HG03039 (cell line): ENCODE results near the gene RERE.
"Not testable (repeated sequence)": the region's sequence is repeated elsewhere in the genome, so short reads cannot be mapped to it uniquely, and the experiment has no call there.

Source experiments
- ATAC-seq: cut with Tn5 transposase; IDR thresholded peaks from one replicate; pipeline ENCODE4 v1.9.1; 2021; ENCODE audit warnings: mild to moderate bottlenecking, moderate library complexity; ENCODE audit not compliant: unreplicated experiment

Gene RERE

GRCh38 chr1:8525216-8525557, 292.3 kb downstream of the RERE start:
- ATAC-seq, result no peak

- no peak for ATAC-seq
Observed at GRCh38 chr1:8524627-8525157, 292.7 kb downstream of the RERE start.

- ATAC-seq, result no peak
Observed at GRCh38 chr1:8523666-8524206, 293.7 kb downstream of the RERE start.

- no peak for ATAC-seq
Observed at GRCh38 chr1:8520483-8520966, 296.9 kb downstream of the RERE start.

- no peak for ATAC-seq
Observed at GRCh38 chr1:8519167-8519566, 298.3 kb downstream of the RERE start.

- ATAC-seq, result no peak
Observed at GRCh38 chr1:8518490-8518801, 299.0 kb downstream of the RERE start.

GRCh38 chr1:8517661-8518489, 299.6 kb downstream of the RERE start:
- no peak for ATAC-seq

- no peak for ATAC-seq
Observed at GRCh38 chr1:8516793-8517556, 300.5 kb downstream of the RERE start.

- no peak for ATAC-seq
Observed at GRCh38 chr1:8516278-8516777, 301.1 kb downstream of the RERE start.

- no peak for ATAC-seq
Observed at GRCh38 chr1:8512504-8512903, 304.9 kb downstream of the RERE start.

GRCh38 chr1:8510041-8510823, 307.2 kb downstream of the RERE start:
- no peak for ATAC-seq

GRCh38 chr1:8509579-8509978, 307.9 kb downstream of the RERE start:
- no peak for ATAC-seq

- no peak for ATAC-seq
Observed at GRCh38 chr1:8506995-8507615, 310.3 kb downstream of the RERE start.

GRCh38 chr1:8506456-8506855, 311.0 kb downstream of the RERE start:
- ATAC-seq, result no peak

GRCh38 chr1:8503842-8504241, 313.6 kb downstream of the RERE start:
- no peak for ATAC-seq

- not testable (repeated sequence) for ATAC-seq
Observed at GRCh38 chr1:8502949-8503348, 314.5 kb downstream of the RERE start.

- no peak for ATAC-seq
Observed at GRCh38 chr1:8497210-8497819, 320.1 kb downstream of the RERE start.

GRCh38 chr1:8496473-8496872, 321.0 kb downstream of the RERE start:
- no peak for ATAC-seq

GRCh38 chr1:8495928-8496401, 321.5 kb downstream of the RERE start:
- ATAC-seq, result no peak

GRCh38 chr1:8494681-8495080, 322.8 kb downstream of the RERE start:
- ATAC-seq, result no peak
